ENCODE results near the gene SMAD4.
"Not testable (repeated sequence)": the region's sequence is repeated elsewhere in the genome, so short reads cannot be mapped to it uniquely, and the experiment has no call there.

Gene SMAD4

GRCh38 chr18:51074605-51075004 lies 44.6 kb downstream of the SMAD4 start:
- DNase-seq: no peak

GRCh38 chr18:51076503-51076902 lies 46.5 kb downstream of the SMAD4 start:
- no peak for DNase-seq

- no peak for DNase-seq
These were observed 47.2 kb downstream of the SMAD4 start for GRCh38 chr18:51077217-51077616.

GRCh38 chr18:51078026-51078425 lies 48.0 kb downstream of the SMAD4 start:
- DNase-seq: no peak

GRCh38 chr18:51082571-51083267 lies 52.7 kb downstream of the SMAD4 start:
- no peak for DNase-seq

GRCh38 chr18:51083398-51083797 lies 53.4 kb downstream of the SMAD4 start:
- no peak for DNase-seq

- DNase-seq: no peak
These were observed 58.4 kb downstream of the SMAD4 start for GRCh38 chr18:51088410-51088809.

GRCh38 chr18:51089691-51090090 lies 59.7 kb downstream of the SMAD4 start:
- DNase-seq: no peak

GRCh38 chr18:51091270-51091669 lies 61.3 kb downstream of the SMAD4 start:
- no peak for DNase-seq

GRCh38 chr18:51092117-51092516 lies 62.1 kb downstream of the SMAD4 start:
- no peak for DNase-seq

GRCh38 chr18:51092967-51093366 lies 63.0 kb downstream of the SMAD4 start:
- DNase-seq: not testable (repeated sequence)

GRCh38 chr18:51097021-51097822 lies 67.2 kb downstream of the SMAD4 start:
- no peak for DNase-seq

- no peak for DNase-seq
These were observed 68.1 kb downstream of the SMAD4 start for GRCh38 chr18:51098082-51098481.

- DNase-seq: no peak
These were observed 68.5 kb downstream of the SMAD4 start for GRCh38 chr18:51098513-51098912.

- no peak for DNase-seq
These were observed 70.5 kb downstream of the SMAD4 start for GRCh38 chr18:51100385-51101120.

GRCh38 chr18:51107082-51107481 lies 77.1 kb downstream of the SMAD4 start:
- DNase-seq: no peak

- DNase-seq: no peak
These were observed 77.7 kb downstream of the SMAD4 start for GRCh38 chr18:51107598-51108305.

- DNase-seq: no peak
These were observed 78.3 kb downstream of the SMAD4 start for GRCh38 chr18:51108330-51108729.

GRCh38 chr18:51110073-51110797 lies 80.2 kb downstream of the SMAD4 start:
- peak; percentile 62 for DNase-seq

GRCh38 chr18:51111633-51112355 lies 81.8 kb downstream of the SMAD4 start:
- not testable (repeated sequence) for DNase-seq

GRCh38 chr18:51116996-51117395 lies 87.0 kb downstream of the SMAD4 start:
- not testable (repeated sequence) for DNase-seq

- not testable (repeated sequence) for DNase-seq
These were observed 89.5 kb downstream of the SMAD4 start for GRCh38 chr18:51119561-51119960.
